Chondrocyte (in vitro differentiated cells): ENCODE data around the gene SOS1. TPM values are rescaled to one million over a fixed set of nuclear protein-coding genes. Genes with fewer than 3 reads are reported as not detected.
A peak's percentile ranks its signal among the peaks of the same experiment; 100 is the strongest.

Experiments
- DNase-seq: peaks from one replicate; pipeline ENCODE4 v3.0.0; 2021; ENCODE audit warnings: mixed read lengths, low spot score
- H3K27ac Mint-ChIP-seq: one replicate; pipeline ENCODE4 v1.8.0; 2021; ENCODE audit warnings: mild to moderate bottlenecking, moderate library complexity, mixed read lengths; ENCODE audit not compliant: unreplicated experiment
- H3K27me3 Mint-ChIP-seq: 2 replicates; pipeline ENCODE4 v1.8.0; 2021; ENCODE audit warnings: low read depth, mixed read lengths
- H3K36me3 Mint-ChIP-seq: 2 replicates; pipeline ENCODE4 v1.8.0; 2021; ENCODE audit warnings: low read depth, mixed read lengths
- H3K4me1 Mint-ChIP-seq: 2 replicates; pipeline ENCODE4 v1.8.0; 2021; ENCODE audit warnings: low read depth, mild to moderate bottlenecking, mixed read lengths
- H3K4me3 Mint-ChIP-seq: one replicate; pipeline ENCODE4 v1.8.0; 2021; ENCODE audit warnings: mild to moderate bottlenecking, moderate library complexity, mixed read lengths; ENCODE audit not compliant: unreplicated experiment
- H3K9me3 Mint-ChIP-seq: 2 replicates; pipeline ENCODE4 v1.8.0; 2021; ENCODE audit warnings: low read depth, mixed read lengths
- CTCF ChIP-seq: fragments of 200-600 bp; sonication (generic); IDR thresholded peaks from 2 replicates; pipeline ENCODE4 v1.5.0; 2021; ENCODE audit warnings: antibody characterized with exemption, mild to moderate bottlenecking, moderate library complexity
- total RNA-seq: library from RNA; stranded (reverse); gene quantifications from 3 replicates; pipeline ENCODE4 v1.2.1, GENCODE V29; 2021

SOS1 gene
- total RNA-seq, 1 donor from 2014 or later: 37.2 TPM

- peaks cover 2% of the 10 kb centered on the region for H3K36me3 Mint-ChIP-seq
- no peaks in the 10 kb centered on the region for H3K27me3 Mint-ChIP-seq
- no peak overlapping the region for H3K4me3 Mint-ChIP-seq
- TF ChIP-seq CTCF: no peak
- DNase-seq: no peak
- H3K27ac Mint-ChIP-seq: no peak overlapping the region
- H3K4me1 Mint-ChIP-seq: peaks cover 27% of the 10 kb centered on the region
- no peaks in the 10 kb centered on the region for H3K9me3 Mint-ChIP-seq
These were observed 29.3 kb downstream of the SOS1 start for GRCh38 chr2:39091543-39091942.

- no peak for DNase-seq
- Mint-ChIP-seq H3K36me3 (peaks cover 2% of the 10 kb centered on the region), H3K9me3 (no peaks in the 10 kb centered on the region), H3K27ac (no peak overlapping the region), H3K4me1 (peaks cover 23% of the 10 kb centered on the region), H3K4me3 (no peak overlapping the region), H3K27me3 (no peaks in the 10 kb centered on the region)
- no peak for TF ChIP-seq CTCF
These were observed 29.8 kb downstream of the SOS1 start for GRCh38 chr2:39091063-39091462.

GRCh38 chr2:39080152-39080551 lies 40.7 kb downstream of the SOS1 start:
- no peak overlapping the region for H3K27ac Mint-ChIP-seq
- no peaks in the 10 kb centered on the region for H3K27me3 Mint-ChIP-seq
- no peaks in the 10 kb centered on the region for H3K36me3 Mint-ChIP-seq
- H3K4me1 Mint-ChIP-seq: peaks cover 16% of the 10 kb centered on the region
- DNase-seq: no peak
- TF ChIP-seq CTCF: no peak
- H3K9me3 Mint-ChIP-seq: no peaks in the 10 kb centered on the region
- H3K4me3 Mint-ChIP-seq: no peak overlapping the region

GRCh38 chr2:39069890-39070465 lies 50.9 kb downstream of the SOS1 start:
- no peak for TF ChIP-seq CTCF
- no peak overlapping the region for H3K27ac Mint-ChIP-seq

GRCh38 chr2:39069136-39069515 lies 51.7 kb downstream of the SOS1 start:
- Mint-ChIP-seq H3K36me3 (peaks cover 3% of the 10 kb centered on the region), H3K27ac (peak overlapping the region; percentile 36), H3K27me3 (no peaks in the 10 kb centered on the region), H3K9me3 (no peaks in the 10 kb centered on the region), H3K4me1 (peaks cover 29% of the 10 kb centered on the region), H3K4me3 (no peak overlapping the region)
- DNase-seq: no peak
- TF ChIP-seq CTCF: peak; percentile 50

More at GRCh38 chr2:39069890-39070465, 50.9 kb downstream of the SOS1 start:
- Mint-ChIP-seq H3K27me3 (no peaks in the 10 kb centered on the region), H3K9me3 (no peaks in the 10 kb centered on the region), H3K4me1 (peaks cover 29% of the 10 kb centered on the region), H3K36me3 (peaks cover 6% of the 10 kb centered on the region), H3K4me3 (no peak overlapping the region)
- no peak for DNase-seq
